GM18951 (cell line): ENCODE data around the gene GJB3.

Experiments
- POLR2A ChIP-seq: IDR thresholded peaks from 4 replicates; pipeline ENCODE4 v1.6.1; 2011; ENCODE audit warnings: mild to moderate bottlenecking; ENCODE audit not compliant: insufficient read length, insufficient read depth; ENCODE audit errors: extremely low read depth
- in situ Hi-C: fragments of 300-500 bp; cut with MboI; formaldehyde crosslinking; loops from one replicate; pipeline ENCODE4 v1.12.0; 2022; ENCODE audit warnings: low sequenced_read_pairs, mixed read lengths, inconsistent platforms; ENCODE audit not compliant: unreplicated experiment

Gene GJB3

GRCh38 chr1:34781844-34782391 is 904 bp downstream of the GJB3 start:
- in situ Hi-C loops = no loop called here
- TF ChIP-seq POLR2A = no peak

- in situ Hi-C loops = no loop called here
- no peak for TF ChIP-seq POLR2A
Measured at GRCh38 chr1:34784751-34785221, 3.8 kb downstream of the GJB3 start.

DNA sequence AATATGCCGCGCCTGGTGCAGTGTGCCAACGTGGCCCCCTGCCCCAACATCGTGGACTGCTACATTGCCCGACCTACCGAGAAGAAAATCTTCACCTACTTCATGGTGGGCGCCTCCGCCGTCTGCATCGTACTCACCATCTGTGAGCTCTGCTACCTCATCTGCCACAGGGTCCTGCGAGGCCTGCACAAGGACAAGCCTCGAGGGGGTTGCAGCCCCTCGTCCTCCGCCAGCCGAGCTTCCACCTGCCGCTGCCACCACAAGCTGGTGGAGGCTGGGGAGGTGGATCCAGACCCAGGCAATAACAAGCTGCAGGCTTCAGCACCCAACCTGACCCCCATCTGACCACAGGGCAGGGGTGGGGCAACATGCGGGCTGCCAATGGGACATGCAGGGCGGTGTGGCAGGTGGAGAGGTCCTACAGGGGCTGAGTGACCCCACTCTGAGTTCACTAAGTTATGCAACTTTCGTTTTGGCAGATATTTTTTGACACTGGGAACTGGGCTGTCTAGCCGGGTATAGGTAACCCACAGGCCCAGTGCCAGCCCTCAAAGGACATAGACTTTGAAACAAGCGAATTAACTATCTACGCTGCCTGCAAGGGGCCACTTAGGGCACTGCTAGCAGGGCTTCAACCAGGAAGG is 4.3 kb downstream of the GJB3 start:
- in situ Hi-C loops = no loop called here
- TF ChIP-seq POLR2A = no peak

DNA sequence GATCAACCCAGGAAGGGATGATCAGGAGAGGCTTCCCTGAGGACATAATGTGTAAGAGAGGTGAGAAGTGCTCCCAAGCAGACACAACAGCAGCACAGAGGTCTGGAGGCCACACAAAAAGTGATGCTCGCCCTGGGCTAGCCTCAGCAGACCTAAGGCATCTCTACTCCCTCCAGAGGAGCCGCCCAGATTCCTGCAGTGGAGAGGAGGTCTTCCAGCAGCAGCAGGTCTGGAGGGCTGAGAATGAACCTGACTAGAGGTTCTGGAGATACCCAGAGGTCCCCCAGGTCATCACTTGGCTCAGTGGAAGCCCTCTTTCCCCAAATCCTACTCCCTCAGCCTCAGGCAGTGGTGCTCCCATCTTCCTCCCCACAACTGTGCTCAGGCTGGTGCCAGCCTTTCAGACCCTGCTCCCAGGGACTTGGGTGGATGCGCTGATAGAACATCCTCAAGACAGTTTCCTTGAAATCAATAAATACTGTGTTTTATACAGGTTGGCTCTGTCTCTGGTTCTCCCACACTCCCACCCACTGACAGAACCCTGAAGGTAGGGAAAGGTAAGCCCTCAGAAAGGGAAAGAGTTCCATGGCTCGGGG is 5.0 kb downstream of the GJB3 start:
- TF ChIP-seq POLR2A = no peak
- in situ Hi-C loops = no loop called here

DNA sequence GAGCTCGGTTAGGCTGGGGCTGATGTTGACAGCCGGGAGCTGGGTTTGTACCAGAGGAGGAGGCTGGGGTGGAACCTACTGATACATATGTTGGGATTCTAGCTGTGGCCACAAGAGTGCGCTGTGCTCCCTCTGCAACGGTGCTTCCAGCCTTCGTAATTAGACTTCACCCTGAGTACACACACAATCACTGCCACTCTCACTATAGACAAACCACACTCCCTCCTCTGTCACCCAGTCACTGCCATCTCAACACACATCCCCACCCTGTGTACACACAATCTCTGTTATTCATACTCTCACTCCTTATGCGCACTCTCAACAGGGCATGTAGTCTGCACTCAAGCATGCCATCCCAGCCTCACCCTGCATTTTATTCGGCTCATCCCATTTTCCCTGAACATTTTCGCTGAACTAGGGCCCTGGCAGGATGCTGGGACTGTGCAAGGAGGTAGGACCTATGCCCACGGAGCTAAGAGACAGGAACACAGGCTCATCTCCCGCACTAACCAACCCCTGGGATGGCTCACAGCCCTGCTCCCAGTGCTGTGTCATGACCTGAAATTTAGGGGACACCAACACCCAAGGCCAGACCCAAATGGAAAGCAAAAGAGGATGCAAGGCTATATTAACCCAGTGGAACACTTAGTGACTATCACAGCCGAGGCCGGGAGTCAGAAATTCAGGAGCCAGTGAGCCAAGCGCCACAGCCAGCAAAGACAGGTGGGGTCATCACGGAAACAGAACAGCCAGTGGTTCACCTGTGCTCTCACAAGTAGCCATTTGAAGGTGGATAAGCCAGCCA is 5.7 kb downstream of the GJB3 start:
- no peak for TF ChIP-seq POLR2A
- in situ Hi-C loops = no loop called here

- TF ChIP-seq POLR2A = no peak
Measured at GRCh38 chr1:34787461-34788420, 6.7 kb downstream of the GJB3 start.

GRCh38 chr1:34790985-34791384 is 10.0 kb downstream of the GJB3 start:
- no peak for TF ChIP-seq POLR2A
- in situ Hi-C loops = no loop called here

More at GRCh38 chr1:34787461-34788420, 6.7 kb downstream of the GJB3 start:
- in situ Hi-C loops = no loop called here

DNA sequence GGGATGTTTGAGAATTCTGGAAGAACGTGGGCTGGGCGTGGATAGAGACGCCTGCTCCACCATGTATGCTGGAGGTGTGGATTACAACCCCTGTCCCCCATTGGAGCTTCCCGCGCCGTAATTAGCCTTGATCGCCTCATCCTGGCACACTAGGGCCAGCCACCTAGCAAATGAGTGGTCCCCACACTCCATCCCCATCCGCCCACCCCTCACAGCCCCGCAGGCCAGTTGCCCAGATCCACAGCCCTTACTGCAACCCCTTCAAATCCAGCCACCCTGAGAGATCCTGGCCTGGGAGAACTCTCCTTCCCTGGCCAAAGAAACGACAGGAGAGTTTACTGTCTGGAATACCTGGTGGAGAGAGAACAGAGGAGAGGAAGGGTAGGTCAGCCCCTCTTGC is 11.4 kb downstream of the GJB3 start:
- in situ Hi-C loops = no loop called here
- no peak for TF ChIP-seq POLR2A

GRCh38 chr1:34792868-34793727 is 12.1 kb downstream of the GJB3 start, which contains the start of gene GJA4:
GJA4 (plus strand) TSS chr1:34792999; CDS start chr1:34794214, 1,215 bp downstream.
- no peak for TF ChIP-seq POLR2A
- in situ Hi-C loops = no loop called here

DNA sequence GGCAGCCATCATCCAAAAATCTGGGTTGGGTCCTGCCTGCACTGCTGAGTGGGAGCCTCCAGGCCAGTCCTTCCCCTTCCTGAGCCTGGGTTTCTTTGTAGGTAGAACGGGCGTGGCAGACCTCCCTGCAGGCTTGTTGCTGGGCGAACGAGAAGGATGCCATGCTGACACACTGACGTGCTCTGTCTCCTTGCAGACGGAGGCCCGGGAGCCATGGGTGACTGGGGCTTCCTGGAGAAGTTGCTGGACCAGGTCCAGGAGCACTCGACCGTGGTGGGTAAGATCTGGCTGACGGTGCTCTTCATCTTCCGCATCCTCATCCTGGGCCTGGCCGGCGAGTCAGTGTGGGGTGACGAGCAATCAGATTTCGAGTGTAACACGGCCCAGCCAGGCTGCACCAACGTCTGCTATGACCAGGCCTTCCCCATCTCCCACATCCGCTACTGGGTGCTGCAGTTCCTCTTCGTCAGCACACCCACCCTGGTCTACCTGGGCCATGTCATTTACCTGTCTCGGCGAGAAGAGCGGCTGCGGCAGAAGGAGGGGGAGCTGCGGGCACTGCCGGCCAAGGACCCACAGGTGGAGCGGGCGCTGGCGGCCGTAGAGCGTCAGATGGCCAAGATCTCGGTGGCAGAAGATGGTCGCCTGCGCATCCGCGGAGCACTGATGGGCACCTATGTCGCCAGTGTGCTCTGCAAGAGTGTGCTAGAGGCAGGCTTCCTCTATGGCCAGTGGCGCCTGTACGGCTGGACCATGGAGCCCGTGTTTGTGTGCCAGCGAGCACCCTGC is 13.2 kb downstream of the GJB3 start:
- no peak for TF ChIP-seq POLR2A
- in situ Hi-C loops = no loop called here

GRCh38 chr1:34794790-34795180 is 13.8 kb downstream of the GJB3 start:
- in situ Hi-C loops = no loop called here
- TF ChIP-seq POLR2A = no peak

- TF ChIP-seq POLR2A = no peak
- in situ Hi-C loops = no loop called here
Measured at GRCh38 chr1:34795916-34796315, 14.9 kb downstream of the GJB3 start.
